Thyroid gland (tissue), 4 donors: ENCODE measurements around the gene CATSPER2.
"Not testable (repeated sequence)": the region's sequence is repeated elsewhere in the genome, so short reads cannot be mapped to it uniquely, and the experiment has no call there.

Experiments
- POLR2A ChIP-seq, 2 donors: fragments of 450-650 bp; IDR thresholded peaks; one replicate each; pipeline ENCODE4 v1.6.1; 2017; ENCODE audit warnings: antibody characterized with exemption in 2 of 2, mild to moderate bottlenecking in 2 of 2, moderate library complexity in 1 of 2
- TF ChIP-seq, protein P1 (sequence below), 6 experiments: fragments of 200-600 bp in 3 of 6; fragments of 450-650 bp in 3 of 6; sonication (generic) in 3 of 6; IDR thresholded peaks; one replicate each; pipeline ENCODE4 v1.5.1; 2016 to 2019; ENCODE audit warnings: antibody characterized with exemption in 6 of 6, mild to moderate bottlenecking in 2 of 6, inconsistent platforms in 1 of 6, moderate library complexity in 1 of 6

DNA sequence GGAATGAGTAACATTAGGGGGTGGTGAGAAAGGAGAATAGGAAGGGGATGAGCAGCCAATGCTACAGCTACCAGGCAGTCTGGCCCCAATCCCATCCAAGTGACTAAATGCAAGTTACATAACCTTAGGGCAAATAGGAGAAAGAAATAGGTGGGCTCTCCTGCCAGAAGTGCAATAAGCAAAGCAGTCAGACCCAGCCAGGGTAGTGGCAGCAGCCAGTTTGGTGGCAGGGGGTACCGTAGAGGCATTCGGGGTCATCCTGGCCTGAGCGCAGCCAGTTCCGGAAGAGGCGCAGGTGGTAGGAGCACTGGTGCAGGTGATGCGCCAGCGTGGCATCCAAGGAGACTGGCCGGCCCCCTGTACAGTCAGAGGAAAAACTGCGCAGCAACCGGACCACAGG is 11.1 kb upstream of the CATSPER2 start:
- TF ChIP-seq POLR2A (IDR thresholded peaks at IDR 0.05) = not testable (repeated sequence)
- TF ChIP-seq, protein P1, sequence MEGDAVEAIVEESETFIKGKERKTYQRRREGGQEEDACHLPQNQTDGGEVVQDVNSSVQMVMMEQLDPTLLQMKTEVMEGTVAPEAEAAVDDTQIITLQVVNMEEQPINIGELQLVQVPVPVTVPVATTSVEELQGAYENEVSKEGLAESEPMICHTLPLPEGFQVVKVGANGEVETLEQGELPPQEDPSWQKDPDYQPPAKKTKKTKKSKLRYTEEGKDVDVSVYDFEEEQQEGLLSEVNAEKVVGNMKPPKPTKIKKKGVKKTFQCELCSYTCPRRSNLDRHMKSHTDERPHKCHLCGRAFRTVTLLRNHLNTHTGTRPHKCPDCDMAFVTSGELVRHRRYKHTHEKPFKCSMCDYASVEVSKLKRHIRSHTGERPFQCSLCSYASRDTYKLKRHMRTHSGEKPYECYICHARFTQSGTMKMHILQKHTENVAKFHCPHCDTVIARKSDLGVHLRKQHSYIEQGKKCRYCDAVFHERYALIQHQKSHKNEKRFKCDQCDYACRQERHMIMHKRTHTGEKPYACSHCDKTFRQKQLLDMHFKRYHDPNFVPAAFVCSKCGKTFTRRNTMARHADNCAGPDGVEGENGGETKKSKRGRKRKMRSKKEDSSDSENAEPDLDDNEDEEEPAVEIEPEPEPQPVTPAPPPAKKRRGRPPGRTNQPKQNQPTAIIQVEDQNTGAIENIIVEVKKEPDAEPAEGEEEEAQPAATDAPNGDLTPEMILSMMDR (IDR thresholded peaks at IDR 0.05) = not testable (repeated sequence)
